GM19035 (cell line): ENCODE results near the gene ZAP70.
A peak's percentile ranks its signal among the peaks of the same experiment; 100 is the strongest.
"Not testable (repeated sequence)": the region's sequence is repeated elsewhere in the genome, so short reads cannot be mapped to it uniquely, and the experiment has no call there.

Experiments used
- ATAC-seq: cut with Tn5 transposase; IDR thresholded peaks from one replicate; pipeline ENCODE4 v1.9.1; 2021; ENCODE audit not compliant: unreplicated experiment

Gene ZAP70

GRCh38 chr2:97697252-97698235 lies 15.8 kb upstream of the ZAP70 start:
- peak; percentile 80 for ATAC-seq

GRCh38 chr2:97698530-97698929 lies 14.8 kb upstream of the ZAP70 start:
- no peak for ATAC-seq

- ATAC-seq: no peak
Measured at GRCh38 chr2:97699765-97700444, 13.5 kb upstream of the ZAP70 start.

GRCh38 chr2:97701186-97701585 lies 12.2 kb upstream of the ZAP70 start:
- ATAC-seq: no peak

GRCh38 chr2:97701851-97702465 lies 11.4 kb upstream of the ZAP70 start:
- ATAC-seq: no peak

GRCh38 chr2:97702731-97703470 lies 10.5 kb upstream of the ZAP70 start:
- ATAC-seq: no peak

GRCh38 chr2:97703741-97704140 lies 9.6 kb upstream of the ZAP70 start:
- no peak for ATAC-seq

GRCh38 chr2:97704989-97705388 lies 8.4 kb upstream of the ZAP70 start:
- no peak for ATAC-seq

GRCh38 chr2:97706112-97706511 lies 7.3 kb upstream of the ZAP70 start:
- no peak for ATAC-seq

GRCh38 chr2:97706708-97707345 lies 6.5 kb upstream of the ZAP70 start:
- ATAC-seq: no peak

- no peak for ATAC-seq
Measured at GRCh38 chr2:97707362-97708047, 5.9 kb upstream of the ZAP70 start.

- ATAC-seq: no peak
Measured at GRCh38 chr2:97708048-97708380, 5.4 kb upstream of the ZAP70 start.

- ATAC-seq: no peak
Measured at GRCh38 chr2:97708608-97709007, 4.8 kb upstream of the ZAP70 start.

- ATAC-seq: no peak
Measured at GRCh38 chr2:97711394-97711711, 2.0 kb upstream of the ZAP70 start.

GRCh38 chr2:97712175-97712574 lies 1.2 kb upstream of the ZAP70 start:
- not testable (repeated sequence) for ATAC-seq

- ATAC-seq: no peak
Measured at GRCh38 chr2:97712693-97713295, 582 bp upstream of the ZAP70 start.

GRCh38 chr2:97714084-97714949 lies 941 bp downstream of the ZAP70 start:
- no peak for ATAC-seq

- ATAC-seq: no peak
Measured at GRCh38 chr2:97714950-97715652, 1.7 kb downstream of the ZAP70 start.
